Endothelial cell of umbilical vein (primary cell): ENCODE results near the gene COQ8A. TPM values are rescaled to one million over a fixed set of nuclear protein-coding genes. Genes with fewer than 3 reads are reported as not detected.

Experiments used
- BruUV-seq: library from RNA; stranded (reverse); fragments of 400-500 nt; replicated peaks from 2 replicates; lab custom pipeline; 2021; lab: Mats Ljungman, UMichigan
- CTCF ChIA-PET: fragments of 300-600, 350-600 bp; sonication (Branson Sonifier 250); formaldehyde crosslinking; loops from one replicate; lab custom pipeline; 2021; ENCODE audit warnings: antibody characterized with exemption, inconsistent platforms; lab: Charles Lee
- POLR2A ChIA-PET: fragments of 300-600, 350-600 bp; sonication (Branson Sonifier 250); formaldehyde crosslinking; loops from one replicate; lab custom pipeline; 2021; ENCODE audit warnings: antibody characterized with exemption, inconsistent platforms; lab: Charles Lee
- DNase-seq: peaks from one replicate; pipeline ENCODE4 v3.0.0-alpha.2; 2011; ENCODE audit warnings: low read depth, low spot score
- FAIRE-seq: peaks from 2 replicates; lab custom pipeline; 2011; peaks lifted over from hg19 to GRCh38; lab: Jason Lieb, UNC
- H2AFZ ChIP-seq: 2 replicates; pipeline ENCODE4 v1.6.0; 2012; ENCODE audit warnings: low read depth, low read length, control low read depth, inconsistent platforms
- H3K27ac ChIP-seq: 2 replicates; pipeline ENCODE4 v1.5.1; 2011; ENCODE audit warnings: low read depth, mild to moderate bottlenecking, control low read depth, low read length, moderate library complexity; ENCODE audit not compliant: insufficient read depth
- H3K27me3 ChIP-seq, 2 experiments: 2 replicates each; pipeline versions ENCODE4 v1.6.0 to v1.6.1; 2011; ENCODE audit warnings: low read length in 2 of 2, mixed read lengths in 1 of 2; ENCODE audit not compliant: control insufficient read depth in 2 of 2, insufficient read depth in 2 of 2
- H3K36me3 ChIP-seq, 2 experiments: 2 replicates in 1 of 2; 3 replicates in 1 of 2; pipeline ENCODE4 v1.5.1; 2011; ENCODE audit warnings: low read length in 2 of 2, mild to moderate bottlenecking in 1 of 2, moderate library complexity in 1 of 2; ENCODE audit not compliant: control insufficient read depth in 2 of 2, insufficient read depth in 2 of 2; ENCODE audit errors: extremely low read depth in 1 of 2
- H3K4me1 ChIP-seq: 3 replicates; pipeline ENCODE4 v1.5.1; 2011; ENCODE audit warnings: mild to moderate bottlenecking, low read length; ENCODE audit not compliant: control insufficient read depth, insufficient read depth; ENCODE audit errors: extremely low read depth
- H3K4me2 ChIP-seq: 2 replicates; pipeline ENCODE4 v1.6.1; 2011; ENCODE audit warnings: low read length, control low read depth, mixed read lengths; ENCODE audit not compliant: insufficient read depth
- H3K4me3 ChIP-seq, 3 experiments: fragments of 200-600 bp in 1 of 3; sonication (generic), shearing (Covaris generic) in 1 of 3; replicated peaks in 1 of 3; 2 replicates each; pipeline ENCODE4 v1.5.1; 2011 to 2016; ENCODE audit warnings: control low read depth in 3 of 3, low read length in 3 of 3, mild to moderate bottlenecking in 2 of 3, inconsistent platforms in 1 of 3, low read depth in 1 of 3, moderate library complexity in 1 of 3; ENCODE audit not compliant: insufficient read depth in 1 of 3
- H3K79me2 ChIP-seq: 2 replicates; pipeline ENCODE4 v1.6.0; 2012; ENCODE audit warnings: low read length, inconsistent platforms; ENCODE audit not compliant: control insufficient read depth, insufficient read depth
- H3K9ac ChIP-seq: replicated peaks from 2 replicates; pipeline ENCODE3; 2011; ENCODE audit warnings: low read length, control low read depth; ENCODE audit not compliant: insufficient read depth; ENCODE audit errors: extremely low read depth
- H3K9me1 ChIP-seq: replicated peaks from 3 replicates; pipeline ENCODE4 v1.6.0; 2011; ENCODE audit warnings: mild to moderate bottlenecking, low read length; ENCODE audit not compliant: control insufficient read depth, insufficient read depth; ENCODE audit errors: extremely low read depth
- H3K9me3 ChIP-seq: replicated peaks from 2 replicates; pipeline ENCODE4 v1.5.1; 2012; ENCODE audit warnings: low read length, inconsistent platforms; ENCODE audit not compliant: control insufficient read depth, insufficient read depth
- H4K20me1 ChIP-seq: replicated peaks from 2 replicates; pipeline ENCODE3; 2011; ENCODE audit warnings: mild to moderate bottlenecking, low read length; ENCODE audit not compliant: control insufficient read depth, insufficient read depth; ENCODE audit errors: extremely low read depth
- CTCF ChIP-seq, 2 donors: IDR thresholded peaks; 1 replicate in 1 of 2; 2 replicates in 1 of 2; pipeline ENCODE4 v1.5.1; 2011; ENCODE audit warnings: low read length in 2 of 2, mild to moderate bottlenecking in 2 of 2, moderate library complexity in 2 of 2, control low read depth in 1 of 2, inconsistent platforms in 1 of 2, low read depth in 1 of 2; ENCODE audit not compliant: insufficient read depth in 1 of 2; ENCODE audit errors: extremely low read depth in 1 of 2
- EZH2 ChIP-seq: IDR thresholded peaks from 2 replicates; pipeline ENCODE4 v1.6.1; 2012; ENCODE audit warnings: borderline replicate concordance, low read depth, mild to moderate bottlenecking, moderate library complexity, low read length, inconsistent platforms; ENCODE audit not compliant: severe bottlenecking
- FOS ChIP-seq: IDR thresholded peaks from 2 replicates; pipeline ENCODE4 v1.6.1; 2011; ENCODE audit warnings: mild to moderate bottlenecking, low read length, moderate library complexity, borderline replicate concordance; ENCODE audit not compliant: insufficient read depth
- GATA2 ChIP-seq: IDR thresholded peaks from 2 replicates; pipeline ENCODE4 v1.7.0; 2011; ENCODE audit warnings: low read depth, mild to moderate bottlenecking, moderate library complexity, mixed read lengths, low read length; ENCODE audit not compliant: insufficient read length, insufficient read depth
- JUN ChIP-seq: IDR thresholded peaks from 2 replicates; pipeline ENCODE4 v1.6.1; 2011; ENCODE audit warnings: borderline replicate concordance, low read depth; ENCODE audit not compliant: insufficient read length, insufficient read depth
- MAX ChIP-seq: IDR thresholded peaks from 2 replicates; pipeline ENCODE4 v1.6.1; 2011; ENCODE audit not compliant: insufficient read depth, insufficient read length
- MYC ChIP-seq: IDR thresholded peaks from one replicate; pipeline ENCODE4 v1.6.1; 2011; ENCODE audit warnings: mild to moderate bottlenecking, low read depth, low read length
- POLR2A ChIP-seq: IDR thresholded peaks from 2 replicates; pipeline ENCODE4 v1.6.1; 2012; ENCODE audit warnings: low read depth, mild to moderate bottlenecking, control low read depth, low read length
- POLR2AphosphoS5 ChIP-seq: IDR thresholded peaks from 2 replicates; pipeline ENCODE4 v1.6.1; 2012; ENCODE audit warnings: low read depth, mild to moderate bottlenecking, control low read depth, low read length, moderate library complexity; ENCODE audit not compliant: insufficient read depth
- dilution Hi-C: fragments of 300-500 bp; cut with MboI; formaldehyde crosslinking; loops from one replicate; pipeline ENCODE4 v1.15.0; 2019; ENCODE audit warnings: low sequenced_read_pairs; ENCODE audit not compliant: extremely low pct_ligation_motif_present
- intact Hi-C: fragments of 100-400 bp; cut with micrococcal nuclease; formaldehyde crosslinking; loops from one replicate; pipeline ENCODE4 v1.10.0; 2022
- polyA plus RNA-seq, 4 experiments: library from polyadenylated mRNA; depleted of rRNA in 3 of 4; stranded (reverse) in 3 of 4; unstranded in 1 of 4; fragments of >200 nt; gene quantifications; 2 replicates each; pipeline versions ENCODE4 v1.2.1 to v1.2.3, GENCODE V29; 2011 to 2012; ENCODE audit warnings: missing spikeins in 1 of 4
- total RNA-seq: library from RNA; stranded (reverse); gene quantifications from 2 replicates; pipeline ENCODE4 v1.2.3, GENCODE V29; 2021

Gene COQ8A
- total and polyA plus RNA-seq, 2 donors (not counting 3 experiments of a cell fraction or from before 2014, with no cell fraction given): 6.8 to 9.4 TPM

GRCh38 chr1:226912587-226913176, 27.4 kb upstream of the COQ8A start:
- no peaks in the 10 kb centered on the region for H3K36me3 ChIP-seq
- DNase-seq (peak; percentile 37), FAIRE-seq (peak; percentile 35)
- no peaks in the 10 kb centered on the region for H3K9me1 ChIP-seq
- H3K4me3 ChIP-seq: no peak overlapping the region
- BruUV-seq: no TSS peak
- POLR2A ChIA-PET: no interaction called here
- H3K79me2 ChIP-seq: no peaks in the 10 kb centered on the region
- TF ChIP-seq GATA2 (no peak), CTCF (IDR thresholded peaks at IDR 0.05; ENCODE audit: extremely low read depth in 1 of 2, insufficient read depth in 1 of 2, low read depth in 1 of 2, low read length in 2 of 2) (peak; percentile 23 to 55)
- no peaks in the 10 kb centered on the region for H3K4me1 ChIP-seq
- no peak overlapping the region for H3K4me2 ChIP-seq
- CTCF ChIA-PET: interaction anchor here (0.5 to 3.1 kb wide), 22 partner anchors 8 to 630 kb away, joined by 3 to 41 read pairs (median 4); partner anchors contain the start of gene COQ8A
- no peak overlapping the region for H3K27ac ChIP-seq
- H3K27me3 ChIP-seq: no peaks in the 10 kb centered on the region
- no peaks in the 10 kb centered on the region for H4K20me1 ChIP-seq
- H3K9me3 ChIP-seq: no peaks in the 10 kb centered on the region
- H3K9ac ChIP-seq: no peak overlapping the region
- dilution Hi-C loops (no loop called here), intact Hi-C loops (loop anchor here (1.0 to 10.0 kb wide), 2 partner anchors 222 to 535 kb away; no protein-coding TSS in a partner anchor)
- no peak overlapping the region for H2AFZ ChIP-seq

- H3K9me3 ChIP-seq: no peaks in the 10 kb centered on the region
- dilution Hi-C loops: no loop called here
- no peak overlapping the region for H3K4me2 ChIP-seq
- FAIRE-seq: no peak
- BruUV-seq: no TSS peak
- H3K27me3 ChIP-seq: no peaks in the 10 kb centered on the region
- H3K36me3 ChIP-seq: no peaks in the 10 kb centered on the region
- no peak for TF ChIP-seq FOS
- no peak for TF ChIP-seq CTCF (IDR thresholded peaks at IDR 0.05; ENCODE audit: extremely low read depth in 1 of 2, insufficient read depth in 1 of 2, low read depth in 1 of 2, low read length in 2 of 2)
- no peak for TF ChIP-seq POLR2A
- no peak for TF ChIP-seq GATA2
- no peak for TF ChIP-seq POLR2AphosphoS5
- no peak for TF ChIP-seq JUN
- no peak for TF ChIP-seq EZH2
- TF ChIP-seq MAX: no peak
- TF ChIP-seq MYC: no peak
- DNase-seq: no peak
- H3K9me1 ChIP-seq: no peaks in the 10 kb centered on the region
- ChIA-PET CTCF (interaction anchor here (0.8 to 2.7 kb wide), 5 partner anchors 12 to 532 kb away, joined by 3 to 7 read pairs (median 3); no protein-coding TSS in a partner anchor), POLR2A (no interaction called here)
- intact Hi-C loops: loop anchor here (10.0 kb wide), 1 partner anchor 219 kb away; no protein-coding TSS in a partner anchor
- H3K4me3 ChIP-seq: no peak overlapping the region
- H3K27ac ChIP-seq: no peak overlapping the region
- no peak overlapping the region for H3K9ac ChIP-seq
- H3K79me2 ChIP-seq: no peaks in the 10 kb centered on the region
- no peak overlapping the region for H2AFZ ChIP-seq
- H3K4me1 ChIP-seq: no peaks in the 10 kb centered on the region
- no peaks in the 10 kb centered on the region for H4K20me1 ChIP-seq
Observed at GRCh38 chr1:226915672-226915995, 24.5 kb upstream of the COQ8A start.
